VCaP (cell line): ENCODE measurements around the gene EML1.

Experiments
- H3K27ac ChIP-seq: fragments of 450-650 bp; 2 replicates; pipeline ENCODE4 v1.5.1; 2017
- TF ChIP-seq, protein P1 (sequence below): fragments of 450-650 bp; conservative IDR thresholded peaks from 2 replicates; pipeline ENCODE4 v1.5.1; 2017; ENCODE audit warnings: mild to moderate bottlenecking, moderate library complexity

Gene EML1

GRCh38 chr14:99839696-99840095 is 46.5 kb downstream of the EML1 start:
- TF ChIP-seq, protein P1, sequence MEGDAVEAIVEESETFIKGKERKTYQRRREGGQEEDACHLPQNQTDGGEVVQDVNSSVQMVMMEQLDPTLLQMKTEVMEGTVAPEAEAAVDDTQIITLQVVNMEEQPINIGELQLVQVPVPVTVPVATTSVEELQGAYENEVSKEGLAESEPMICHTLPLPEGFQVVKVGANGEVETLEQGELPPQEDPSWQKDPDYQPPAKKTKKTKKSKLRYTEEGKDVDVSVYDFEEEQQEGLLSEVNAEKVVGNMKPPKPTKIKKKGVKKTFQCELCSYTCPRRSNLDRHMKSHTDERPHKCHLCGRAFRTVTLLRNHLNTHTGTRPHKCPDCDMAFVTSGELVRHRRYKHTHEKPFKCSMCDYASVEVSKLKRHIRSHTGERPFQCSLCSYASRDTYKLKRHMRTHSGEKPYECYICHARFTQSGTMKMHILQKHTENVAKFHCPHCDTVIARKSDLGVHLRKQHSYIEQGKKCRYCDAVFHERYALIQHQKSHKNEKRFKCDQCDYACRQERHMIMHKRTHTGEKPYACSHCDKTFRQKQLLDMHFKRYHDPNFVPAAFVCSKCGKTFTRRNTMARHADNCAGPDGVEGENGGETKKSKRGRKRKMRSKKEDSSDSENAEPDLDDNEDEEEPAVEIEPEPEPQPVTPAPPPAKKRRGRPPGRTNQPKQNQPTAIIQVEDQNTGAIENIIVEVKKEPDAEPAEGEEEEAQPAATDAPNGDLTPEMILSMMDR: no peak
- no peak overlapping the region for H3K27ac ChIP-seq

GRCh38 chr14:99840265-99840664 is 47.1 kb downstream of the EML1 start:
- TF ChIP-seq, protein P1: no peak

GRCh38 chr14:99840774-99841305 is 47.6 kb downstream of the EML1 start:
- TF ChIP-seq, protein P1: no peak
- H3K27ac ChIP-seq: no peak overlapping the region

More at GRCh38 chr14:99840265-99840664, 47.1 kb downstream of the EML1 start:
- no peak overlapping the region for H3K27ac ChIP-seq

DNA sequence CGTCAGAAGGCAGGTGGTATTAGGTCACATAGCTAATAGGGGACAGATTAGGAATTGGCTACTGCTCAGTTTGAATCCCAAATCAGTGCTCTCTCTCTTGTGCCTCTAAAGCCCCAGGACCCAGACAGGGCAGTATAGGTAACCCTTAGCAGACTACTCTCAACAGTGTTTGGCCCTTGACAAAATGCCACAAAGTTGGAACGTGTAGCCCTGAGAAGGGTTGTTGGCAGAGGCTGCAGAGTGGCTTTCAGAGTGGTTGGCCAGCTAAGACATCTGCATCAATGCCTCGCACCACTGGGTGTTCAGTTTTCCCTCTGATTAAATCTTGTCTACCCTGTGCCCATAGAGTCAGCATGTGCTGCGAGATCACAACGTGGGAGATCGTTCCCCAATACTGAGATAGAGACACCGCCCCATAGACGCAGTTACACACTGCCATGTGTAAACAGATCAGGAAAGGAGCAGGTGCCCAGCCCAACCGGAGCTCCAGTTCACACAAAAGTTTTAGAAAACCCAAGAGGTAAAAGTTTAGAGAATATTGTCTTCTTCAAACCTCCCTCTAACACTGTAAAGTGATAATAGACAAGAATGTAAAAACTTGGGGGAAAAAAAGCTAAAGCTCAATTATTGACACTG is 48.3 kb downstream of the EML1 start:
- H3K27ac ChIP-seq: no peak overlapping the region
- TF ChIP-seq, protein P1: no peak

GRCh38 chr14:99842141-99842540 is 48.9 kb downstream of the EML1 start:
- TF ChIP-seq, protein P1: no peak
- H3K27ac ChIP-seq: no peak overlapping the region

DNA sequence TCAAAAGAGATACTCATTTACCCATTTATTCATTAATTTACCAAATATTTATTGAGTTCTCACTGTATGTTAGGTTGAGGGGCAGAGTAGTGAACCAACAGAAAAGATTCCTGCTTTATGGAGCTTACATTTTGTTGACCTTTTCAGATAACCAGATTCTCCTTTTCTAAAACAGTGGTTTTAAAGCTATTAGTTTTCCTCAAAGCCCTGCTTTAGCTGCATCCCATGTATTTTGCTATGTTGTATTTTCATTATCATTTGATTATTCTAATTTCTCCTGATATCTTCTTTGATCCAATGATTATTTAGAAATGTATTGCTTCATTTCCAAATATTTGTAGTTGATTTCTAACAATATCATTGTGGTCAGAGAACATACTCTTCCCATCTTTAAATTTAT is 53.6 kb downstream of the EML1 start:
- H3K27ac ChIP-seq: no peak overlapping the region
- TF ChIP-seq, protein P1: no peak

GRCh38 chr14:99850709-99851108 is 57.5 kb downstream of the EML1 start:
- no peak overlapping the region for H3K27ac ChIP-seq

More at GRCh38 chr14:99850709-99851108, 57.5 kb downstream of the EML1 start:
- TF ChIP-seq, protein P1: no peak
